Chondrocyte (in vitro differentiated cells): ENCODE data around the gene E2F4. TPM values are rescaled to one million over a fixed set of nuclear protein-coding genes. Genes with fewer than 3 reads are reported as not detected.

Source experiments
- DNase-seq: peaks from one replicate; pipeline ENCODE4 v3.0.0; 2021; ENCODE audit warnings: mixed read lengths, low spot score
- H3K27ac Mint-ChIP-seq: one replicate; pipeline ENCODE4 v1.8.0; 2021; ENCODE audit warnings: mild to moderate bottlenecking, moderate library complexity, mixed read lengths; ENCODE audit not compliant: unreplicated experiment
- H3K27me3 Mint-ChIP-seq: 2 replicates; pipeline ENCODE4 v1.8.0; 2021; ENCODE audit warnings: low read depth, mixed read lengths
- H3K36me3 Mint-ChIP-seq: 2 replicates; pipeline ENCODE4 v1.8.0; 2021; ENCODE audit warnings: low read depth, mixed read lengths
- H3K4me1 Mint-ChIP-seq: 2 replicates; pipeline ENCODE4 v1.8.0; 2021; ENCODE audit warnings: low read depth, mild to moderate bottlenecking, mixed read lengths
- H3K4me3 Mint-ChIP-seq: one replicate; pipeline ENCODE4 v1.8.0; 2021; ENCODE audit warnings: mild to moderate bottlenecking, moderate library complexity, mixed read lengths; ENCODE audit not compliant: unreplicated experiment
- H3K9me3 Mint-ChIP-seq: 2 replicates; pipeline ENCODE4 v1.8.0; 2021; ENCODE audit warnings: low read depth, mixed read lengths
- total RNA-seq: library from RNA; stranded (reverse); gene quantifications from 3 replicates; pipeline ENCODE4 v1.2.1, GENCODE V29; 2021
- TF ChIP-seq, protein P1 (sequence below): fragments of 200-600 bp; sonication (generic); IDR thresholded peaks from 2 replicates; pipeline ENCODE4 v1.5.0; 2021; ENCODE audit warnings: antibody characterized with exemption, mild to moderate bottlenecking, moderate library complexity

Gene E2F4
- total RNA-seq, 1 donor from 2014 or later, result 33.4 TPM

DNA sequence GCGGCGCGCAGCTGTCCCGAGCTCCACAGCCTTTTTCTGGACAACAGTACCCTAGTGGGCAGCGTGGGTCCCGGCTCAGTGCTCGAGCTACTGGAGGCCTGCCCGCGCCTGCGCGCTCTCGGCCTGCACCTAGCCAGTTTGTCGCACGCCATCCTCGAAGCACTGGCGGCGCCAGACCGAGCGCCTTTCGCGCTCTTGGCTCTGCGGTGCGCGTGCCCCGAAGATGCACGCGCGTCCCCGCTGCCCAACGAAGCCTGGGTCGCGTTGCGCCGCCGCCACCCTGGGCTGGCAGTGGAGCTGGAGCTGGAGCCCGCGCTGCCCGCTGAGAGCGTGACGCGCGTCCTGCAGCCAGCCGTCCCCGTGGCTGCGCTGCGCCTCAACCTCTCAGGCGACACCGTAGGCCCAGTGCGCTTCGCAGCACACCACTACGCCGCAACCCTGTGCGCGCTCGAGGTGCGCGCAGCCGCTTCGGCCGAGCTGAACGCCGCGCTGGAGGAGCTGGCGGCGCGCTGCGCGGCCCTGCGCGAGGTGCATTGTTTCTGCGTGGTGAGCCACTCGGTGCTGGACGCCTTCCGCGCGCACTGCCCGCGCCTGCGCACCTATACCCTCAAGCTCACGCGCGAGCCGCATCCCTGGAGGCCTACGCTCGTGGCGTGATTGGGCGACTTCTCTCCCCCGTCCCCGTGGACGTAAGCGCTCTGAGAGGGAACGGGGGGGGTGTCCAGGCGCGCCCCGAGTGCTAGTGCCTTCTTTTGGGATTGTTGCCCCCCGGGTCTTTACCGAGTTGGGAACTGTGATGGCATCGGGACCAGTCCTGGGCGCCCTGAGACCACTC lies 28.6 kb upstream of the E2F4 start:
- Mint-ChIP-seq H3K4me3 (peak overlapping the region; percentile 46), H3K9me3 (no peaks in the 10 kb centered on the region)
- no peak for DNase-seq

DNA sequence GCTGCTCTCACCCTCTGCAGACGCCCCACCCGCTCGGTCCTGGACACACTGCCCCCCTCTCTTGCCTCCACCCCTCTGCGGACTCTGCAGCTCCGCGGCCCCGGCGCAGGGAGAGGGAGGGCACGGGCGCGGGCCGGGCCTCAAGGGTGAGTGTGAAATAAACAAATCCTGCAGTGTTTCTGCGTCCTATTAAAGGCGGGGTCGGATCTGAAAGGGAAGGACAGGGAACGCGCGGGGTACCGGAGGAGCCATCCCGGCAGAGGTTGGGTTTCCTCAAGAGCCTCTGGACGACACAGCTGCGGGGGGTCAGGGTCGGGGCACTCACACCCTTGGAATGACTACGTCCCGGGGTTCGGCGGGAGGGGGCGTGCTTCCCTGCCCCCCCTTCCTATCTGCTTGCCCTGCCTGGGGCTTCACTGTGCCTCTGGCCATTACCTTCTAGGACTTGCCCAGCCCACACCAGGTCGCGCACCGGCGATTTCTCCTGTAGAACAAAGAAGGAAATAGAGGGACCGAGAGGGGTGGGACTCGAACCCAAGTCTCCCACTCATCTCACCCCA lies 27.9 kb upstream of the E2F4 start:
- no peaks in the 10 kb centered on the region for H3K36me3 Mint-ChIP-seq
- no peak overlapping the region for H3K27ac Mint-ChIP-seq
- H3K9me3 Mint-ChIP-seq, result no peaks in the 10 kb centered on the region
- no peak for DNase-seq
- peaks cover 13% of the 10 kb centered on the region for H3K27me3 Mint-ChIP-seq
- H3K4me1 Mint-ChIP-seq, result peaks cover 28% of the 10 kb centered on the region
- TF ChIP-seq, protein P1, sequence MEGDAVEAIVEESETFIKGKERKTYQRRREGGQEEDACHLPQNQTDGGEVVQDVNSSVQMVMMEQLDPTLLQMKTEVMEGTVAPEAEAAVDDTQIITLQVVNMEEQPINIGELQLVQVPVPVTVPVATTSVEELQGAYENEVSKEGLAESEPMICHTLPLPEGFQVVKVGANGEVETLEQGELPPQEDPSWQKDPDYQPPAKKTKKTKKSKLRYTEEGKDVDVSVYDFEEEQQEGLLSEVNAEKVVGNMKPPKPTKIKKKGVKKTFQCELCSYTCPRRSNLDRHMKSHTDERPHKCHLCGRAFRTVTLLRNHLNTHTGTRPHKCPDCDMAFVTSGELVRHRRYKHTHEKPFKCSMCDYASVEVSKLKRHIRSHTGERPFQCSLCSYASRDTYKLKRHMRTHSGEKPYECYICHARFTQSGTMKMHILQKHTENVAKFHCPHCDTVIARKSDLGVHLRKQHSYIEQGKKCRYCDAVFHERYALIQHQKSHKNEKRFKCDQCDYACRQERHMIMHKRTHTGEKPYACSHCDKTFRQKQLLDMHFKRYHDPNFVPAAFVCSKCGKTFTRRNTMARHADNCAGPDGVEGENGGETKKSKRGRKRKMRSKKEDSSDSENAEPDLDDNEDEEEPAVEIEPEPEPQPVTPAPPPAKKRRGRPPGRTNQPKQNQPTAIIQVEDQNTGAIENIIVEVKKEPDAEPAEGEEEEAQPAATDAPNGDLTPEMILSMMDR, result no peak
- H3K4me3 Mint-ChIP-seq, result peak overlapping the region; percentile 46

More for the DNA sequence above, 28.6 kb upstream of the E2F4 start:
- TF ChIP-seq, protein P1, result no peak
- no peaks in the 10 kb centered on the region for H3K36me3 Mint-ChIP-seq
- no peak overlapping the region for H3K27ac Mint-ChIP-seq
- H3K4me1 Mint-ChIP-seq, result peaks cover 33% of the 10 kb centered on the region
- peaks cover 13% of the 10 kb centered on the region for H3K27me3 Mint-ChIP-seq

DNA sequence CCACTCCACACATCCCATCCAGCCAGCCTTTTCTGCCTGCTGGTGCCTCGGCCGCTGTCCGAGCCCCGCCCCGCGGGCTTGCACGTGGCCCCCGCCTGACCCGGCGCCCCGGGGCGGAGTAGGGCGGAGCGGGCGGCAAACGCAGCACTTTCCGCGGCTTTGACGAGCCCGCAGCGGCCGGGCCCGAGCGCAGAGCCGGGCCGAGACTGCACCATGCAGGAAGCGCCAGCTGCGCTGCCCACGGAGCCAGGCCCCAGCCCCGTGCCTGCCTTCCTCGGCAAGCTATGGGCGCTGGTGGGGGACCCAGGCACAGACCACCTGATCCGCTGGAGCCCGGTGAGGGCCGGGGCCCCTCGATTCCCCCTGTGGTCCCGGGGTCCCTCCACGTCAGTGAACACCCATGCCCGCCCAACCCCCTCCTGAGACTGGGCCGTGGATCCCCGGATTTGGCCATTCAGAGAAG lies 27.3 kb upstream of the E2F4 start, which contains the start of gene HSF4:
HSF4 (plus strand) TSS at position 147 of the 463 bp plus-strand sequence; CDS start at position 214, 67 bp downstream.
- Mint-ChIP-seq H3K36me3 (no peaks in the 10 kb centered on the region), H3K27ac (no peak within 1 kb of the TSS), H3K27me3 (peaks cover 13% of the 10 kb centered on the region), H3K4me1 (peaks cover 28% of the 10 kb centered on the region), H3K9me3 (no peaks in the 10 kb centered on the region), H3K4me3 (peak within 1 kb of the TSS; percentile 46)
- TF ChIP-seq, protein P1, result no peak
- no peak for DNase-seq

DNA sequence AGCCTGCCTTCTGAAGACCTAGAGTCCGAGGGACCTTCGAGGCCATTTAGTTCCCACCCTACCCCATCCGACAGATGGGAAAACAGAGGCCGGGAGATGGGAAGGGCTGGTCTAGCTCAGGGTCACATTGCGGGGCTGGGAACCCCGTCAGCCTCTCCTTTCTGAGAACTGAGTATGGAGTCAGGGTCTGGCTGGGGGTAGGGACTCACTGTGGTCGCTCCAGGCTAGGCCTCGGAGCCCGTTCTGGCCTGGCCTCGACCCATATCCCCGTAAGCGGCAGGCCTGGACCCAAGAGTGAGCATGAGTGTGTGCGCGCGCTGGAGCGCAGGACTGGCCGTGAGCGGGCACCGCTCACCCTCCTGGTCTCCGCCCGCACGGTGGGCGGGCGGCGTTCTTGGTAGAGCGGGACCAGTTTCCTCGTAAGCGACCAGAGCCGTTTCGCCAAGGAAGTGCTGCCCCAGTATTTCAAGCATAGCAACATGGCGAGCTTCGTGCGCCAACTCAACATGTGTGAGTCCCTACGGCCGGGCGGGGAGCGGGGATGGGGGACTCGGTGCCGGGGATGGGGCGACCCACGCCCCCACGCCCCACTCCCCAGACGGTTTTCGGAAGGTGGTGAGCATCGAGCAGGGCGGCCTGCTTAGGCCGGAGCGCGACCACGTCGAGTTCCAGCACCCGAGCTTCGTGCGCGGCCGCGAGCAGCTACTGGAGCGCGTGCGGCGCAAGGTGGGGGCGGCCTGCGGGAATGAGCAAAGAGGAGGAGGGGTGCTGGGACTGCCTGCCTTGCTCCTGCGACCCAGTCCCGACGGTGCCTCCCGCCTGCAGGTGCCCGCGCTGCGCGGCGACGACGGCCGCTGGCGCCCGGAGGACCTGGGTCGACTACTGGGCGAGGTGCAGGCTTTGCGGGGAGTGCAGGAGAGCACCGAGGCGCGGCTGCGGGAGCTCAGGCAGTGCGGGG lies 26.6 kb upstream of the E2F4 start:
- DNase-seq, result no peak
- TF ChIP-seq, protein P1, result no peak
- H3K27ac Mint-ChIP-seq, result no peak overlapping the region
- H3K36me3 Mint-ChIP-seq, result no peaks in the 10 kb centered on the region
- H3K4me1 Mint-ChIP-seq, result peaks cover 34% of the 10 kb centered on the region
- H3K4me3 Mint-ChIP-seq, result peak overlapping the region; percentile 35
- peaks cover 13% of the 10 kb centered on the region for H3K27me3 Mint-ChIP-seq
- H3K9me3 Mint-ChIP-seq, result no peaks in the 10 kb centered on the region
